Astrocyte (in vitro differentiated cells and primary cell): ENCODE results near the gene GRK3. TPM values are rescaled to one million over a fixed set of nuclear protein-coding genes. Genes with fewer than 3 reads are reported as not detected.
A peak's percentile ranks its signal among the peaks of the same experiment; 100 is the strongest.
"Not testable (repeated sequence)": the region's sequence is repeated elsewhere in the genome, so short reads cannot be mapped to it uniquely, and the experiment has no call there.

Experiments used
- DNase-seq: peaks from one replicate; pipeline ENCODE4 v3.0.0-alpha.2; 2010; ENCODE audit warnings: low read depth
- FAIRE-seq: peaks from 2 replicates; lab custom pipeline; 2011; peaks lifted over from hg19 to GRCh38; lab: Jason Lieb, UNC
- H2AFZ ChIP-seq: 2 replicates; pipeline ENCODE4 v1.6.0; 2012; ENCODE audit warnings: low read depth, low read length, inconsistent platforms
- H3K27ac ChIP-seq: 2 replicates; pipeline ENCODE4 v1.5.1; 2011; ENCODE audit warnings: low read depth, low read length, inconsistent platforms
- H3K27me3 ChIP-seq: 2 replicates; pipeline ENCODE4 v1.6.0; 2011; ENCODE audit warnings: low read length, inconsistent platforms; ENCODE audit not compliant: insufficient read depth
- H3K36me3 ChIP-seq: 2 replicates; pipeline ENCODE4 v1.5.1; 2011; ENCODE audit warnings: low read length, inconsistent platforms; ENCODE audit not compliant: insufficient read depth
- H3K4me1 ChIP-seq: 2 replicates; pipeline ENCODE4 v1.5.1; 2011; ENCODE audit warnings: low read length, inconsistent platforms; ENCODE audit not compliant: insufficient read depth
- H3K4me2 ChIP-seq: 2 replicates; pipeline ENCODE4 v1.6.0; 2012; ENCODE audit warnings: low read length, inconsistent platforms
- H3K4me3 ChIP-seq: 2 replicates; pipeline ENCODE4 v1.5.1; 2011; ENCODE audit warnings: low read depth, mild to moderate bottlenecking, low read length, inconsistent platforms; ENCODE audit not compliant: insufficient read depth
- H3K79me2 ChIP-seq: 2 replicates; pipeline ENCODE4 v1.6.0; 2012; ENCODE audit warnings: mild to moderate bottlenecking, low read length, inconsistent platforms; ENCODE audit not compliant: insufficient read depth
- H3K9ac ChIP-seq: 2 replicates; pipeline ENCODE4 v1.6.0; 2012; ENCODE audit warnings: mild to moderate bottlenecking, low read length, inconsistent platforms
- H3K9me3 ChIP-seq: 2 replicates; pipeline ENCODE4 v1.5.1; 2012; ENCODE audit warnings: low read depth, mild to moderate bottlenecking, low read length, inconsistent platforms; ENCODE audit not compliant: insufficient read depth
- H4K20me1 ChIP-seq: 2 replicates; pipeline ENCODE4 v1.6.0; 2012; ENCODE audit warnings: low read length, inconsistent platforms; ENCODE audit not compliant: insufficient read depth
- H3K27ac Mint-ChIP-seq: one replicate; pipeline ENCODE4 v1.8.0; 2021; ENCODE audit warnings: mild to moderate bottlenecking, mixed read lengths; ENCODE audit not compliant: unreplicated experiment
- H3K27me3 Mint-ChIP-seq: one replicate; pipeline ENCODE4 v1.8.0; 2021; ENCODE audit warnings: low read depth, mixed read lengths; ENCODE audit not compliant: unreplicated experiment
- H3K36me3 Mint-ChIP-seq: one replicate; pipeline ENCODE4 v1.8.0; 2021; ENCODE audit warnings: low read depth, mixed read lengths; ENCODE audit not compliant: unreplicated experiment
- H3K4me1 Mint-ChIP-seq: one replicate; pipeline ENCODE4 v1.8.0; 2021; ENCODE audit warnings: low read depth, mixed read lengths; ENCODE audit not compliant: unreplicated experiment
- H3K4me3 Mint-ChIP-seq: one replicate; pipeline ENCODE4 v1.8.0; 2021; ENCODE audit warnings: mild to moderate bottlenecking, moderate library complexity, mixed read lengths; ENCODE audit not compliant: unreplicated experiment
- H3K9me3 Mint-ChIP-seq: one replicate; pipeline ENCODE4 v1.8.0; 2021; ENCODE audit warnings: mild to moderate bottlenecking, mixed read lengths; ENCODE audit not compliant: unreplicated experiment
- CTCF ChIP-seq: IDR thresholded peaks from 2 replicates; pipeline ENCODE4 v1.5.1; 2011; ENCODE audit warnings: low read depth, mild to moderate bottlenecking, inconsistent platforms, low read length, moderate library complexity; ENCODE audit not compliant: insufficient read depth
- EZH2 ChIP-seq: IDR thresholded peaks from 2 replicates; pipeline ENCODE4 v1.6.1; 2012; ENCODE audit warnings: mild to moderate bottlenecking, low read length, inconsistent platforms; ENCODE audit not compliant: insufficient read depth
- total RNA-seq: library from RNA; stranded (reverse); gene quantifications from 2 replicates; pipeline ENCODE4 v1.2.1, GENCODE V29; 2021

Gene GRK3
- total RNA-seq, 1 donor from 2014 or later: 7.2 TPM

GRCh38 chr22:25561182-25561581 lies 3.3 kb upstream of the GRK3 start:
- DNase-seq, H3K4me1 ChIP-seq, H4K20me1 ChIP-seq, H3K36me3 Mint-ChIP-seq, H3K36me3 ChIP-seq, H3K9me3 Mint-ChIP-seq, H3K4me2 ChIP-seq, H3K27ac ChIP-seq, H3K27ac Mint-ChIP-seq, H3K4me1 Mint-ChIP-seq, FAIRE-seq, H3K9me3 ChIP-seq, H3K4me3 Mint-ChIP-seq, H3K9ac ChIP-seq, H2AFZ ChIP-seq, H3K4me3 ChIP-seq, H3K79me2 ChIP-seq: not testable (repeated sequence)
- peaks cover 41% of the 10 kb centered on the region for H3K27me3 Mint-ChIP-seq
- peaks cover 24% of the 10 kb centered on the region for H3K27me3 ChIP-seq

DNA sequence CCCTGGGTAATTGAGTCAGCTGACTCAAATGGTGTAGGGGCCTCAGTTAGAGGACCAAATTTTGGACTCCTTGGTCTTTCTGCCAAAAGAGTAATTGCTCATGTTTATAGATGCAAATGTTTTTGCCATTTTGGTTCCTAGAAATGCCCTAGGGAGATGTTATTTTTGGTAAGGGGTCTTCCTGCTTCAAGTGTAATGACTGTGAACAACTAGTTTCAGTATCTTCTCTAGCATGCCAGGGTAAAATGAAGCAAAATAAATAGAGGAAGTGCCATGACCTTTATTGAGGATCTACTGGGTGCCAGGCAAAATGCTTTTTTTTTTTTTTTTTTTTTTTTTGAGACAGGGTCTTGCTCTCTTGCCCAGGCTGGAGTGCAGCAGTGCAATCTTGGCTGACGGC lies 2.5 kb upstream of the GRK3 start:
- H3K4me2 ChIP-seq, H2AFZ ChIP-seq, H3K9ac ChIP-seq, H3K27ac ChIP-seq, H3K9me3 Mint-ChIP-seq, H3K36me3 ChIP-seq, H3K4me3 ChIP-seq, H3K79me2 ChIP-seq, H3K27ac Mint-ChIP-seq, H4K20me1 ChIP-seq, H3K36me3 Mint-ChIP-seq, DNase-seq, FAIRE-seq, H3K4me3 Mint-ChIP-seq, H3K4me1 ChIP-seq, H3K4me1 Mint-ChIP-seq, H3K9me3 ChIP-seq: not testable (repeated sequence)
- H3K27me3 ChIP-seq: peaks cover 25% of the 10 kb centered on the region
- H3K27me3 Mint-ChIP-seq: peaks cover 41% of the 10 kb centered on the region

GRCh38 chr22:25562966-25563760 lies 1.3 kb upstream of the GRK3 start:
- not testable (repeated sequence) for FAIRE-seq, H3K79me2 ChIP-seq, H3K9me3 ChIP-seq, H4K20me1 ChIP-seq, H3K36me3 ChIP-seq, H3K4me3 ChIP-seq, H3K27ac ChIP-seq, H3K9ac ChIP-seq, H3K4me1 ChIP-seq, H3K36me3 Mint-ChIP-seq, H3K9me3 Mint-ChIP-seq, DNase-seq, H3K4me1 Mint-ChIP-seq
- Mint-ChIP-seq H3K4me3 (peak overlapping the region; percentile 86), H3K27ac (peak overlapping the region; percentile 59), H3K27me3 (peaks cover 36% of the 10 kb centered on the region)
- Histone ChIP-seq H2AFZ (peak overlapping the region; percentile 62), H3K4me2 (peak overlapping the region; percentile 89), H3K27me3 (peaks cover 17% of the 10 kb centered on the region)

DNA sequence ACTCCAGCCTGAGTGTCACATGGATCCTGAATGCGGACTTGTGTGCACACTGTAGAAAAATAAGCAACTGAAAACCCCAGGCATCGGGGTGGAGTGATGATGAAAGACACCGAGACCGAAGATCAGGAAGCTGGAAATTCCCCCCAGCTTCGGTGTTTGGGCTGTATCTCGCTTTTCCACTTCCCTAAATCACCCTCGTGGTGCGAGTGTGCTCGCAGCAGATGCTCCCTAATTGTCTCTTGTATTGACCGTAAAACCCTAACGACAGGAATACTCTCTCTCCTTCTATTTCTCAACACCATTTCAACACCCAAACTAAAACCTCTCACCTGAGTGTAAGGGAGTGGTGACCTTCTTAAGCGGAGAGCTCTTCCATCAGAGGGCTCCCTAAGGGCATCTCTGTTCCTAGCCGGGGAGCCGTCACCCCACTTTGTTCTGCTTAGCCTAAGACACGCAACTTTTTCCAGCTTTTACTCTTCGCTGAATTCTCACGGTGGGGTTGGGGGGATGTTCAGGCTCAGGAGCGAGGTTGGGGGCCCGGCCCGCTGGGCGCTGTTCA lies 635 bp upstream of the GRK3 start:
- TF ChIP-seq CTCF (no peak), EZH2 (no peak)
- Histone ChIP-seq H3K36me3 (no peaks in the 10 kb centered on the region), H3K4me1 (peaks cover 3% of the 10 kb centered on the region), H3K27ac (no peak overlapping the region), H3K4me3 (peak overlapping the region; percentile 61), H4K20me1 (peaks cover 4% of the 10 kb centered on the region), H3K79me2 (no peaks in the 10 kb centered on the region), H3K9ac (peak overlapping the region; percentile 67), H3K27me3 (peaks cover 17% of the 10 kb centered on the region), H2AFZ (peak overlapping the region; percentile 62), H3K4me2 (peak overlapping the region; percentile 89), H3K9me3 (no peaks in the 10 kb centered on the region)
- Mint-ChIP-seq H3K27me3 (peaks cover 31% of the 10 kb centered on the region), H3K27ac (no peak overlapping the region), H3K36me3 (no peaks in the 10 kb centered on the region), H3K9me3 (peaks cover 4% of the 10 kb centered on the region), H3K4me3 (peak overlapping the region; percentile 86), H3K4me1 (peaks cover 1% of the 10 kb centered on the region)
- FAIRE-seq (no peak), DNase-seq (no peak)
